K562 treated with DMSO at 1 percent for 4 hours (cell line): ENCODE data around the gene NUB1. TPM values are rescaled to one million over a fixed set of nuclear protein-coding genes. Genes with fewer than 3 reads are reported as not detected.

Source experiments
- total RNA-seq: library from RNA; unstranded; fragments of 300-600 nt; gene quantifications from 2 replicates; pipeline ENCODE4 v1.2.3, GENCODE V29; 2022; ENCODE audit not compliant: insufficient read depth

The NUB1 gene, protein sequence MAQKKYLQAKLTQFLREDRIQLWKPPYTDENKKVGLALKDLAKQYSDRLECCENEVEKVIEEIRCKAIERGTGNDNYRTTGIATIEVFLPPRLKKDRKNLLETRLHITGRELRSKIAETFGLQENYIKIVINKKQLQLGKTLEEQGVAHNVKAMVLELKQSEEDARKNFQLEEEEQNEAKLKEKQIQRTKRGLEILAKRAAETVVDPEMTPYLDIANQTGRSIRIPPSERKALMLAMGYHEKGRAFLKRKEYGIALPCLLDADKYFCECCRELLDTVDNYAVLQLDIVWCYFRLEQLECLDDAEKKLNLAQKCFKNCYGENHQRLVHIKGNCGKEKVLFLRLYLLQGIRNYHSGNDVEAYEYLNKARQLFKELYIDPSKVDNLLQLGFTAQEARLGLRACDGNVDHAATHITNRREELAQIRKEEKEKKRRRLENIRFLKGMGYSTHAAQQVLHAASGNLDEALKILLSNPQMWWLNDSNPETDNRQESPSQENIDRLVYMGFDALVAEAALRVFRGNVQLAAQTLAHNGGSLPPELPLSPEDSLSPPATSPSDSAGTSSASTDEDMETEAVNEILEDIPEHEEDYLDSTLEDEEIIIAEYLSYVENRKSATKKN
- total RNA-seq = 51.2 and 64.2 TPM in 2 replicates

DNA sequence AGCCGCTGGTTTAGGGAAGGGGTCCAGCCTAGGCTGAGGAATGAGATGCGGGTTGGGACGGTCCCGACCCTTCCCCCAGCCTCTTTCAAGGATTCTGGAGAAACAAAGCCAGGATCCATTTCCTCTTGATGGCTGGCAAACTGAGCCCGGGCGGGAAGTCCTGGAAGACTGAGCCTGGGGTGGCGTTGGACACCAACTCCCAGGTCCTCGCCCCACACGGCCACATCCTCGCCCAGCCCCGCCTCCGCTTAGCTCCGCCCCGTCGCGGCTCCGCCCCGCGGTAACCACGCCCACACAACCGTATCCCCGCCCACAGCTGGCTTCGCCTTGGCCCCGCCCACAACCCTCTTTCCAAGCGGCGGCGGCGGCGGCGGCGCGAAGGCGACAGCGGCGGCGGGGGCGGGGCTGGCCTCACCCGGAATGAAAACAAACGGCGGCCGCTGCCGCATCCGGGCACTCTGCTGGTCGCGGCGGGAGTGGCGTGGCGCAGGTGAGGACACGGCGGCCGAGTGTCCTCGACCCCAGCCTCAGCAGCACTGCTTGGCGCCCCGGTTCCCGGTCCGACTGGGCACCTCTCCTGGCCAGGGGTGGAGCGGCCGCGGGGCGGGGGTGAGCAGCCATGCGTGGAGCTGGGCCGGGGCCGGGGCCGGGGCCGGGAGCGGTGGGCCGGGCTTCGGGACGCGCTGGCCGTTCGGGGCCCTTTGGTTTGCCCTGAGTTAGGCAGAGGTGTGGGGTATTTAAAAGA is at the start of gene NUB1:
NUB1 (plus strand) TSS at position 456 of the 745 bp plus-strand sequence. CDS start 3,538 bp downstream, outside the sequence.

DNA sequence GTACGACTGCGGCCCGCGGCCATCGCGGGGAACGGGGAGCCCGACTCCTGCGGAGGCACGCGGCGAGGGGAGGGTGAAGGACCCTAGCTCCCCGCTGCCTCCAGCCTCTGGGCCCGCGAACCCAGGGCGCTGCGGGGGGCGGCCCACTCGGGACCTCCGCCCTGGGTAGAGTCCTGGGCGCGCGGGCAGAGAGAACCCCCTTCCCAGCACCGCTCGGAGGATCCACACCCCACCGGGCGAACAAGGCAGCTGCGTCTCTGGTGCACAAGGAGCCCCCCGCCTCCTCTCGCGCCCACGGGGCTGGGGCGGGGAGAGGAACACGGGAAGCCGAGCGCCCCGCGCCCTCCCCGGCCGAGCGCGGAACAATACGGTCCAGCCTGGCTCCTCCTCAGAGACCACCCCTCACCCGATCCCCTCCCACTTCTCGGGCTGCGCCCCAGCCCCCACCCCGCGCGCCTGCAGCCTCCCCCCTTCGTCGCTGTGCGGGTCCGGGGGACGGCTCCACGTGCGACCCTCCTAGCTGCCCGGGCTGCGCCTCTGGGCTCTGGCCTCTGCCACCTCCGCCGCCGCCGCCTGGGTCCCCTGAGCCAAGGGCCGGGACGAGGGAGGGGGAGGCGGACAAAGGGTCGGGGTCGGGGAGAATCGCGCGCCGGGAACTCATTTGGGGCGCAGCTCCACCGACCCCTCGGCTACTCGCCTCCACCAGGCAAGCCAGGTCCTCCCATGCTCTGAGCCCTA is 68.2 kb downstream of the NUB1 start, which contains the start of gene WDR86:
WDR86 (minus strand) TSS at position 372 of the 738 bp plus-strand sequence. CDS start 449 bp downstream, outside the sequence.

Other genes starting within 250 kb of the NUB1 start
- not detected in 2 replicates for gene GBX1, start 174.1 kb upstream of the NUB1 start, total RNA-seq
- not detected in 2 replicates for gene ASB10, start 154.6 kb upstream of the NUB1 start, total RNA-seq
- gene H2BK1, start 131.3 kb upstream of the NUB1 start, total RNA-seq = not detected in 2 replicates
- 42.8 and 52.5 TPM in 2 replicates for gene ABCF2, start 114.6 kb upstream of the NUB1 start, total RNA-seq
- gene CHPF2, start 109.3 kb upstream of the NUB1 start, total RNA-seq = 36.8 and 52.9 TPM in 2 replicates
- 4.3 and 5.3 TPM in 2 replicates for gene SMARCD3, start 93.1 kb upstream of the NUB1 start, total RNA-seq
- 1.0 TPM in 1 of 2 replicates, not detected in the other for gene WDR86, start 68.2 kb downstream of the NUB1 start, total RNA-seq
- not detected in 2 replicates for gene CRYGN, start 98.3 kb downstream of the NUB1 start, total RNA-seq
- gene RHEB, start 178.1 kb downstream of the NUB1 start, total RNA-seq = 81.2 and 87.2 TPM in 2 replicates